RPMI8226 (cell line): ENCODE measurements around the gene IL3.
"Not testable (repeated sequence)": the region's sequence is repeated elsewhere in the genome, so short reads cannot be mapped to it uniquely, and the experiment has no call there.

Experiments
- DNase-seq: peaks from one replicate; pipeline ENCODE4 v3.0.0-alpha.2; 2015

IL3 gene

GRCh38 chr5:132098151-132098594 is 37.7 kb downstream of the IL3 start:
- no peak for DNase-seq

GRCh38 chr5:132098621-132099020 is 38.2 kb downstream of the IL3 start:
- no peak for DNase-seq

GRCh38 chr5:132099076-132099748 is 38.8 kb downstream of the IL3 start:
- no peak for DNase-seq

- no peak for DNase-seq
These were observed 39.5 kb downstream of the IL3 start for GRCh38 chr5:132099905-132100304.

GRCh38 chr5:132100672-132101261 is 40.3 kb downstream of the IL3 start:
- DNase-seq = peak; percentile 91

- no peak for DNase-seq
These were observed 41.0 kb downstream of the IL3 start for GRCh38 chr5:132101385-132101880.

GRCh38 chr5:132102101-132102701 is 41.7 kb downstream of the IL3 start:
- peak; percentile 25 for DNase-seq

- DNase-seq = no peak
These were observed 42.5 kb downstream of the IL3 start for GRCh38 chr5:132102944-132103331.

GRCh38 chr5:132103332-132103951 is 43.0 kb downstream of the IL3 start:
- peak; percentile 88 for DNase-seq

- DNase-seq = peak; percentile 86
These were observed 43.5 kb downstream of the IL3 start for GRCh38 chr5:132103969-132104391.

GRCh38 chr5:132104556-132104955 is 44.1 kb downstream of the IL3 start:
- peak; percentile 23 for DNase-seq

- DNase-seq = no peak
These were observed 45.2 kb downstream of the IL3 start for GRCh38 chr5:132105688-132106087.

- not testable (repeated sequence) for DNase-seq
These were observed 48.0 kb downstream of the IL3 start for GRCh38 chr5:132108495-132108894.

GRCh38 chr5:132108957-132109356 is 48.5 kb downstream of the IL3 start:
- not testable (repeated sequence) for DNase-seq

GRCh38 chr5:132109494-132110053 is 49.1 kb downstream of the IL3 start:
- no peak for DNase-seq

- no peak for DNase-seq
These were observed 49.7 kb downstream of the IL3 start for GRCh38 chr5:132110195-132110594.

GRCh38 chr5:132110930-132111329 is 50.5 kb downstream of the IL3 start:
- no peak for DNase-seq

GRCh38 chr5:132112111-132112510 is 51.7 kb downstream of the IL3 start:
- DNase-seq = no peak
